Superior temporal gyrus (tissue), 1 donor: Measurements from ENCODE around the gene CHORDC1.
"Not testable (repeated sequence)": the region's sequence is repeated elsewhere in the genome, so short reads cannot be mapped to it uniquely, and the experiment has no call there.

ENCODE experiments used
- DNase-seq: peaks from one replicate; pipeline ENCODE4 v3.0.0-alpha.2; 2016; ENCODE audit errors: extremely low spot score

Gene CHORDC1

GRCh38 chr11:90216611-90217010 lies 6.2 kb downstream of the CHORDC1 start:
- no peak for DNase-seq

DNA sequence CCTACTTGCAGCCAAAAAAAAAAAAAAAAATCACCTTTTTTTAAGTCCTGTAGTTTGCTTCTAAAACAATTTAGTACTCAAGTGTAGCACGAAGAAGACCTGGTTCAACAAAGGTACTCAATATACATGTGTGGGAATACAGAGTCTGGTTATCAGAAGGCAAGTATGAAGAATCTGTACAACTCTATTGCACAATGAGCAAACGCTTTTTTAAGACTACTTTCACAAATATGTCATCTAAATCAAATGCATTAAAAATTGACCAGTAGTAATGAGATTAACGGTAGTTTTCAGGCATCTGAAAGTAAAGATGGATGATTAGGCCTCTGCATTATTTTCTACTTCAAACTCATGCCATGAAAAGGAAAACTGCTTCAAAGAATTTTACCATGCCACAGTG lies 9.5 kb downstream of the CHORDC1 start:
- no peak for DNase-seq

DNA sequence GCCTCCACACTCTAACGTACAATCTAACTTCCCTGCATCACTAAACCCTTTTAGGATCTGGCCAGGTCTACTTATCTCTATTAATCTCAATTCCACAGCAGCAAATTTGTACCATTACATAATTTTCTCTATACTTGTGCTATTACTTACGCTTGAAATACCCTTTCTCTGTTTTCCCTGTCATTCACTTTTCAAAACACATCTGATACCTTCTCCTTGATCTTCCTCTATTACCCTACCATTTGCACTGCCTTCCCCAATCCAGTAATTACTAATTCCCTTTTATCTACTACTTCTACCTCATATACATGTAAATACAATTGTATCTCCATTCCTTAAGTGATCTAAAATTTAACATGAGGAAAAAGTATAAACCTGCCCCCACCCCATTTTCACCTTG lies 14.0 kb downstream of the CHORDC1 start:
- DNase-seq, result no peak

DNA sequence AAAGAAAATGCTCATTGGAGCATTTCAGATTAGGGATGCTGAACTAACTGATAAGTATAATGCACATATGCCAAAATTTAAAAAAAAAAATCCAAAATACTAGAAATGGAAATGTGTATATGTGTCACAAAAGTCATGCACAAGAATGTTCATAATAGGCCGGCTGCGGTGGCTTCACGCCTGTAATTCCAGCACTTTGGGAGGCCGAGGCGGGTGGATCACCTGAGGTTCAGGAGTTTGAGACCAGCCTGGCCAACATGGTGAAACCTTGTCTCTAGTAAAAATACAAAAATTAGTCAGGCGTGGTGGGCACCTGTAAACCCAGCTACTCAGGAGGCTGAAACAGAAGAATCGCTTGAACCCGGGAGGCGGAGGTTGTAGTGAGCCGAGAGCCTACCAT lies 14.9 kb downstream of the CHORDC1 start:
- DNase-seq, result not testable (repeated sequence)

DNA sequence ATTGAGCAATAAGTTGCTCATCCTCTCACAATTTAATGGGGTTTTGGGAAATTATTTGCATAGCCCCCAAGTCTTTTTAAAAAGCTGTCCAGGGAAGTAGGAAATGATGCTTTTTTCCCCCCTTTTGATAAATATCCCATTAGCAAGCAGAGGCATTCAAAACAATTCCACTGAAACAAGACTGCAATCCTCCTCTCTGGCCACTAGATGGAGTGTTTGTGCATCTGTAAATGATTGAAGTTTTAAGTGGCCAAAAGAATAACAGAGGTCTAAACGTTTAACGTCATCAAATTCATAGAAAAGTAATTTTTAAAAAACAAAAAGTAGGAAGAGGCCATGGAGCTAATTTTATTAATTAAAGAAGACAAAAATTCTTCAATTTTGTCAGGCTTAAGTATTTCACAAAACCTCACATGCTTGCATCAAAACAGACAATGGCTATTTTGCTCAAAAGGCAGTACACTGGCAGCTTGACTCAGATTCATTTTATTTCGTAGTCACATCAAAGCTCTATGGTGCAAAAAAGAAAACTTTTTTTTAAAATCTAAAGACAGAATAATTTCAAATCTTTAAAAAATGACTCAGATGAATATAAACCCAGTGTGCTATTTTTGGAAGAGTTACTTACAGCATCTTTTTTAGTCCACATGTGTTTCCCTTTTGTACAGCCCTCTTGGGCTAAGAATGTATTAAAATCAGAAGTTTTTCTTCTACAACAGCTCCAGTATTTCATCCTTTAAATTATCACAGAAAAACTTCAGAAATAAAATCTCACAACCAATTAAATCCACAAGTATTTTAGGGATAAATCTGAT lies 17.8 kb downstream of the CHORDC1 start:
- DNase-seq, result peak; percentile 88

DNA sequence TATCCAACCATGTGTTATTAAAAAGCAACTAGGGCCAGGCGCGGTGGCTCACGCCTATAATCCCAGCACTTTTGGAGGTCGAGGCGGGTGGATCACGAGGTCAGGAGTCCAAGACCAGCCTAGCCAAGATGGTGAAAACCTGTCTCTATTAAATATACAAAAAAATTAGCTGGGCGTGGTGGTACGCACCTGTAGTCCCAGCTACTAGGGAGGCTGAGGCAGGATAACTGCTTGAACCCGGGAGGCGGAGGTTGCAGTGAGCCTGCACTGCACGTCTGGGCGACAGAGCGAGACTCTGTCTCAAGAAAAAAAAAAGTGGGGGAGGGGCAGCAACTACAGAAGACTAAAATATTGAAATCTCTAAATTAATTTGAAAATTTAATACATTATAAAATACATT lies 18.4 kb downstream of the CHORDC1 start:
- no peak for DNase-seq

- no peak for DNase-seq
These were observed 20.5 kb downstream of the CHORDC1 start for GRCh38 chr11:90202342-90202741.

- no peak for DNase-seq
These were observed 25.5 kb downstream of the CHORDC1 start for GRCh38 chr11:90197377-90197776.

DNA sequence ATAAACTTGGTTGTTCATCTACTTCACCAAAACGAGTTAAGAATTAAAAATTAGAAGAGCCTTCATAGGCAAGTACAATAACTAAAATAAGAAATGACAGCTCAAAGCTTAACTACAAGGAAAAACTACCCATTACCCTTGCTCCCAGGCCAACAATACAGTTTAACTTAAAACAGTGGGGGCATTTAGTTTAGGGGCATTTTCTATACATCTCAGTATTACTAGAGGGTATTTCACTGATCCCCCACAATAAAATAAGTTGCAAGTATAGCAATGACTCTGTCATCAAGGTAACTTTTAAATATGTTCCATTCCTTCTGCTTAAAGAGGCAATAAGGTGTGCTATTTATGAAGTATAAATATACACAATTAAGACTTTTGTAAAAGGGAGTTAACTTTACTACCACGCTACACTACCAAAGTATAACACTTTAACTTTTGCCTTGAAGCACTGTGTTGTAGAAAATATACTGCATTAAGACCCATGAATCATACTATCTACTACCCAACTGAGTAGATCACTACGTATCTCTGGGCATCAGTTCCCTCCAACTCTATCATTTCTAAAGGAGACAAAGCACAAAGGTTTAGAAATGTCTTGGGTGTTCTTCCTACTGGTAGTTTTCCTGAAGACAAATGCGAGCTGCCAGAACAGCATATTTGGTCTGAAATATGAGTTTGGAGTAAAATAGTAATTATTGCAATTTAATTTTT lies 29.8 kb downstream of the CHORDC1 start:
- no peak for DNase-seq

- no peak for DNase-seq
These were observed 33.8 kb downstream of the CHORDC1 start for GRCh38 chr11:90189011-90189410.

GRCh38 chr11:90187839-90188238 lies 35.0 kb downstream of the CHORDC1 start:
- no peak for DNase-seq

GRCh38 chr11:90179923-90180322 lies 42.9 kb downstream of the CHORDC1 start:
- no peak for DNase-seq

- no peak for DNase-seq
These were observed 44.1 kb downstream of the CHORDC1 start for GRCh38 chr11:90178751-90179150.

GRCh38 chr11:90176069-90176468 lies 46.8 kb downstream of the CHORDC1 start:
- no peak for DNase-seq

- no peak for DNase-seq
These were observed 51.5 kb downstream of the CHORDC1 start for GRCh38 chr11:90171359-90171758.

DNA sequence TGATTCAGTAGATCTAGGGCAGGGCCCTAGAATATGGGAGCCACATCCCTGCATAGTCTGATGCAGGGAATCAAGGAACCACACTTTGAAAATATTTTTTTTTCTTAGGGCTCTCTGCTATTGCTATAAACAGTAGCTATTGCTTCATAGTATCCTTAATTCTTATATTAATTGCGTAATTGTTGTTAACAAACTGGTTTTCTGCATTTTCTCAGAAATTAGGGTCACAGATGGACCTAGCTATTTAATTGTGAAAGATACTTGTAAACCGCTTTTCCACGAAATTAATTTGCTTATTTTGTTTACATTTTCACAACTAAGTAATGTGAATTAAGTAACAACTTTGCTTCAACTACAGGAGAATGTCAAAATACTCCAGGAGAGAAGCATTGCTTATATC lies 54.3 kb downstream of the CHORDC1 start:
- no peak for DNase-seq

- DNase-seq, result not testable (repeated sequence)
These were observed 55.1 kb downstream of the CHORDC1 start for GRCh38 chr11:90167704-90168103.

GRCh38 chr11:90166982-90167573 lies 55.8 kb downstream of the CHORDC1 start:
- not testable (repeated sequence) for DNase-seq
